Endothelial cell (in vitro differentiated cells): Measurements from ENCODE around the gene CUBN. TPM values are rescaled to one million over a fixed set of nuclear protein-coding genes. Genes with fewer than 3 reads are reported as not detected.

ENCODE experiments used
- DNase-seq: peaks from one replicate; pipeline ENCODE4 v3.0.0; 2021; ENCODE audit warnings: low spot score
- H3K27ac Mint-ChIP-seq: one replicate; pipeline ENCODE4 v1.8.0; 2021; ENCODE audit warnings: mixed read lengths, inconsistent platforms; ENCODE audit not compliant: unreplicated experiment
- H3K27me3 Mint-ChIP-seq: one replicate; pipeline ENCODE4 v1.8.0; 2021; ENCODE audit warnings: mild to moderate bottlenecking, moderate library complexity, mixed read lengths, inconsistent platforms; ENCODE audit not compliant: unreplicated experiment
- H3K36me3 Mint-ChIP-seq: one replicate; pipeline ENCODE4 v1.8.0; 2021; ENCODE audit warnings: mild to moderate bottlenecking, low read depth, mixed read lengths, inconsistent platforms; ENCODE audit not compliant: unreplicated experiment
- H3K4me1 Mint-ChIP-seq: one replicate; pipeline ENCODE4 v1.8.0; 2021; ENCODE audit warnings: mild to moderate bottlenecking, mixed read lengths, inconsistent platforms; ENCODE audit not compliant: unreplicated experiment
- H3K4me3 Mint-ChIP-seq: one replicate; pipeline ENCODE4 v1.8.0; 2021; ENCODE audit warnings: mild to moderate bottlenecking, mixed read lengths, inconsistent platforms; ENCODE audit not compliant: unreplicated experiment
- H3K9me3 Mint-ChIP-seq: one replicate; pipeline ENCODE4 v1.8.0; 2021; ENCODE audit warnings: mixed read lengths, inconsistent platforms; ENCODE audit not compliant: unreplicated experiment
- CTCF ChIP-seq: fragments of 200-600 bp; sonication (generic); IDR thresholded peaks from one replicate; pipeline ENCODE4 v1.5.0; 2021; ENCODE audit warnings: antibody characterized with exemption; ENCODE audit not compliant: unreplicated experiment
- total RNA-seq: library from RNA; stranded (reverse); fragmentation: NEBNext Ultra II Directional; extraction: Animal tissue kit (Norgen Biotek cat#: 25700); gene quantifications from one replicate; pipeline ENCODE4 v1.2.1, GENCODE V29; 2021; ENCODE audit not compliant: unreplicated experiment

The CUBN gene
- total RNA-seq, 1 donor from 2014 or later: 8.8 TPM

- no peak for TF ChIP-seq CTCF
- H3K4me3 Mint-ChIP-seq: no peak overlapping the region
These were observed 145.4 kb downstream of the CUBN start for GRCh38 chr10:16984242-16984641.

GRCh38 chr10:16976803-16977202 is 152.8 kb downstream of the CUBN start:
- no peak for DNase-seq
- TF ChIP-seq CTCF: no peak
- H3K36me3 Mint-ChIP-seq: peaks cover 43% of the 10 kb centered on the region
- peaks cover 5% of the 10 kb centered on the region for H3K4me1 Mint-ChIP-seq
- H3K4me3 Mint-ChIP-seq: no peak overlapping the region
- no peak overlapping the region for H3K27ac Mint-ChIP-seq
- H3K9me3 Mint-ChIP-seq: no peaks in the 10 kb centered on the region
- H3K27me3 Mint-ChIP-seq: peaks cover 6% of the 10 kb centered on the region

More at GRCh38 chr10:16984242-16984641, 145.4 kb downstream of the CUBN start:
- Mint-ChIP-seq H3K27me3 (peaks cover 2% of the 10 kb centered on the region), H3K27ac (no peak overlapping the region), H3K4me1 (peaks cover 13% of the 10 kb centered on the region), H3K36me3 (peaks cover 25% of the 10 kb centered on the region), H3K9me3 (no peaks in the 10 kb centered on the region)
- no peak for DNase-seq

GRCh38 chr10:16975188-16975587 is 154.4 kb downstream of the CUBN start:
- Mint-ChIP-seq H3K4me1 (peaks cover 8% of the 10 kb centered on the region), H3K9me3 (no peaks in the 10 kb centered on the region), H3K4me3 (no peak overlapping the region), H3K27ac (no peak overlapping the region), H3K36me3 (peaks cover 33% of the 10 kb centered on the region), H3K27me3 (peaks cover 6% of the 10 kb centered on the region)
- no peak for TF ChIP-seq CTCF
- no peak for DNase-seq

- peaks cover 11% of the 10 kb centered on the region for H3K27me3 Mint-ChIP-seq
- peak overlapping the region; percentile 42 for H3K4me3 Mint-ChIP-seq
These were observed 161.1 kb downstream of the CUBN start for GRCh38 chr10:16968416-16969041.

More at GRCh38 chr10:16968416-16969041, 161.1 kb downstream of the CUBN start:
- Mint-ChIP-seq H3K4me1 (peaks cover 49% of the 10 kb centered on the region), H3K9me3 (no peaks in the 10 kb centered on the region), H3K27ac (peak overlapping the region; percentile 96), H3K36me3 (peaks cover 4% of the 10 kb centered on the region)
- no peak for TF ChIP-seq CTCF
- DNase-seq: peak; percentile 65
